HCT116 (cell line): ENCODE measurements around the gene ABHD5. TPM values are rescaled to one million over a fixed set of nuclear protein-coding genes. Genes with fewer than 3 reads are reported as not detected.

Experiments
- total RNA-seq: library from RNA; stranded (reverse); gene quantifications from one replicate; pipeline ENCODE4 v1.2.1, GENCODE V29; 2021; ENCODE audit not compliant: unreplicated experiment

Gene ABHD5
- total RNA-seq, 1 experiment from 2014 or later, result 18.5 TPM

Other genes starting within 250 kb of the ABHD5 start
- gene ANO10, start 68.9 kb upstream of the ABHD5 start, total RNA-seq, result 13.3 TPM